ENCODE results near the gene NPM3.

DNA sequence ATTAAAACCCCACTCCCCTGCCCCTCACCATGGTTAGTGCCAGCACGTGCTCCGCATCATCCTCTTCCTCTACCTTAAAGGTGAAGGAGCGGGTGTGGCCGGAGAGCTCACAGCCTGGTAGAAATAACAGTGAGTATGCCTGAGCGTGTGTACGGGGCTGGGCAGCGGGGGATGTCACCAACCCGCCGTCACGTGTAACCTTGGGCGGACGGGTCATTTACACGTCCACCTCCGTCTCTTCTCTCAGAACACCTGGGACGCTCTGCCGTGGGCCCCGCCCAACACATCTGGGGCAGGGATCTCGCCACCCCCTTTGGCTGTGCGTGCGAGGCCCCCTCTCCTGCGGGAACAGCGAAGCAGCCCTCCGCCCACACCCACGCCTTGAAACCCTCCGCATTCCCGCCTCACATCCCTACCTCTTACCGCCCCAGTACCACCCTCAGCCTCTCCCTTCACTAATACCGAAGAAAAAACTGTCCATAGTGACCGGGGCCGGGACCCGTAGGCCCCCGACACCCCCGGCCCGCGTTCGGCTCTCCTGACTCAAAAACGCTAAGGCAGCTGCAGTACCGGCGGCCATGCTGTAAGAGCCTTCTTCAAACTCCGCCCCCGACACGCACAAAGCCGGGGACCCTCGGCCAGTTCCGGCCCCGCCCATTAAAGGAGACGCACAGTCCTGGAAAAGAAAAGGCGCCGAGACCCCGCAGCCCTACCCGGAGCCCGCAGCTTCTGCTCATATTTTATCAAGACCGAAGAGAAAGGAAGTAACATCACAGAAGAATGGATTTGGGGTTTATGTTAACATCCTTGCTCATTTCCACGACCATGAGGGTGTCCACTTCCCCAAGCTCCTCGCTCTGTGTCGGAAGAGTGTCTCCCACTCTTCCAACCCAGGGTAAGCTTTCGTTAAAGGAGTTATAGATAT is at the start of gene NPM3:
- TF ChIP-seq, protein P1, sequence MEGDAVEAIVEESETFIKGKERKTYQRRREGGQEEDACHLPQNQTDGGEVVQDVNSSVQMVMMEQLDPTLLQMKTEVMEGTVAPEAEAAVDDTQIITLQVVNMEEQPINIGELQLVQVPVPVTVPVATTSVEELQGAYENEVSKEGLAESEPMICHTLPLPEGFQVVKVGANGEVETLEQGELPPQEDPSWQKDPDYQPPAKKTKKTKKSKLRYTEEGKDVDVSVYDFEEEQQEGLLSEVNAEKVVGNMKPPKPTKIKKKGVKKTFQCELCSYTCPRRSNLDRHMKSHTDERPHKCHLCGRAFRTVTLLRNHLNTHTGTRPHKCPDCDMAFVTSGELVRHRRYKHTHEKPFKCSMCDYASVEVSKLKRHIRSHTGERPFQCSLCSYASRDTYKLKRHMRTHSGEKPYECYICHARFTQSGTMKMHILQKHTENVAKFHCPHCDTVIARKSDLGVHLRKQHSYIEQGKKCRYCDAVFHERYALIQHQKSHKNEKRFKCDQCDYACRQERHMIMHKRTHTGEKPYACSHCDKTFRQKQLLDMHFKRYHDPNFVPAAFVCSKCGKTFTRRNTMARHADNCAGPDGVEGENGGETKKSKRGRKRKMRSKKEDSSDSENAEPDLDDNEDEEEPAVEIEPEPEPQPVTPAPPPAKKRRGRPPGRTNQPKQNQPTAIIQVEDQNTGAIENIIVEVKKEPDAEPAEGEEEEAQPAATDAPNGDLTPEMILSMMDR (IDR thresholded peaks at IDR 0.05): no peak
- peak; percentile 25 for TF ChIP-seq POLR2A (IDR thresholded peaks at IDR 0.05)
